Embryonic facial prominence (tissue), 1 donor: ENCODE measurements around the gene PCSK5.
"Not testable (repeated sequence)": the region's sequence is repeated elsewhere in the genome, so short reads cannot be mapped to it uniquely, and the experiment has no call there.

Experiments used
- DNase-seq: peaks from one replicate; pipeline ENCODE4 v3.0.0-alpha.2; 2016; ENCODE audit errors: extremely low spot score

PCSK5 gene

GRCh38 chr9:76311537-76311936 is 421.1 kb downstream of the PCSK5 start:
- no peak for DNase-seq

- no peak for DNase-seq
Measured at GRCh38 chr9:76313771-76314170, 423.3 kb downstream of the PCSK5 start.

GRCh38 chr9:76314321-76314720 is 423.8 kb downstream of the PCSK5 start:
- DNase-seq = no peak

GRCh38 chr9:76316069-76316468 is 425.6 kb downstream of the PCSK5 start:
- no peak for DNase-seq

- DNase-seq = not testable (repeated sequence)
Measured at GRCh38 chr9:76319466-76319865, 429.0 kb downstream of the PCSK5 start.

GRCh38 chr9:76321195-76321828 is 430.8 kb downstream of the PCSK5 start:
- DNase-seq = no peak

GRCh38 chr9:76322810-76323209 is 432.3 kb downstream of the PCSK5 start:
- DNase-seq = no peak

GRCh38 chr9:76323490-76323889 is 433.0 kb downstream of the PCSK5 start:
- DNase-seq = no peak

- not testable (repeated sequence) for DNase-seq
Measured at GRCh38 chr9:76324030-76324429, 433.6 kb downstream of the PCSK5 start.

GRCh38 chr9:76330034-76330433 is 439.6 kb downstream of the PCSK5 start:
- no peak for DNase-seq

GRCh38 chr9:76333388-76333787 is 442.9 kb downstream of the PCSK5 start:
- no peak for DNase-seq

- no peak for DNase-seq
Measured at GRCh38 chr9:76333964-76334363, 443.5 kb downstream of the PCSK5 start.

GRCh38 chr9:76336027-76336426 is 445.6 kb downstream of the PCSK5 start:
- no peak for DNase-seq

- DNase-seq = no peak
Measured at GRCh38 chr9:76338418-76338817, 447.9 kb downstream of the PCSK5 start.

- DNase-seq = no peak
Measured at GRCh38 chr9:76341616-76342015, 451.1 kb downstream of the PCSK5 start.

- no peak for DNase-seq
Measured at GRCh38 chr9:76342201-76342600, 451.7 kb downstream of the PCSK5 start.

- DNase-seq = no peak
Measured at GRCh38 chr9:76342858-76343257, 452.4 kb downstream of the PCSK5 start.

GRCh38 chr9:76349865-76350264 is 459.4 kb downstream of the PCSK5 start:
- no peak for DNase-seq

GRCh38 chr9:76351006-76351405 is 460.5 kb downstream of the PCSK5 start:
- DNase-seq = no peak

GRCh38 chr9:76352026-76352620 is 461.6 kb downstream of the PCSK5 start:
- DNase-seq = no peak

- no peak for DNase-seq
Measured at GRCh38 chr9:76353280-76353679, 462.8 kb downstream of the PCSK5 start.

GRCh38 chr9:76354221-76354620 is 463.7 kb downstream of the PCSK5 start:
- no peak for DNase-seq

- no peak for DNase-seq
Measured at GRCh38 chr9:76355886-76356285, 465.4 kb downstream of the PCSK5 start.

GRCh38 chr9:76357555-76357954 is 467.1 kb downstream of the PCSK5 start:
- DNase-seq = no peak
